Posterior vena cava (tissue), 2 donors: ENCODE results near the gene OR8B12. TPM values are rescaled to one million over a fixed set of nuclear protein-coding genes. Genes with fewer than 3 reads are reported as not detected.

Experiments
- DNase-seq: peaks from one replicate; pipeline ENCODE4 v3.0.0-alpha.2; 2020; ENCODE audit warnings: low spot score
- intact Hi-C, 2 donors: fragments of 100-400 bp; cut with DNase I; formaldehyde crosslinking; loops; one replicate each; pipeline versions ENCODE4 v1.14.1 to v1.14.2; 2022 to 2023
- long read RNA-seq, 2 donors: library from polyadenylated mRNA; unstranded; transcript quantifications; one replicate each; pipeline ENCODE4 v2.0.0, GENCODE V29; 2020 to 2021
- total RNA-seq, 2 donors: library from RNA; stranded (reverse); fragmentation: NEBNext Ultra II Directional; extraction: Animal tissue kit (Norgen Biotek cat#: 25700); gene quantifications; one replicate each; pipeline ENCODE4 v1.2.1, GENCODE V29; 2021
- donor health status: DM: yes; HTN: yes; CAD: no.
- donor health status: DM: yes; HTN: yes; CAD: no.

The OR8B12 gene, protein sequence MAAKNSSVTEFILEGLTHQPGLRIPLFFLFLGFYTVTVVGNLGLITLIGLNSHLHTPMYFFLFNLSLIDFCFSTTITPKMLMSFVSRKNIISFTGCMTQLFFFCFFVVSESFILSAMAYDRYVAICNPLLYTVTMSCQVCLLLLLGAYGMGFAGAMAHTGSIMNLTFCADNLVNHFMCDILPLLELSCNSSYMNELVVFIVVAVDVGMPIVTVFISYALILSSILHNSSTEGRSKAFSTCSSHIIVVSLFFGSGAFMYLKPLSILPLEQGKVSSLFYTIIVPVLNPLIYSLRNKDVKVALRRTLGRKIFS
- not detected for total RNA-seq
- long read RNA-seq, donor 1, result 0 reads
- long read RNA-seq, donor 2, result 0 reads

DNA sequence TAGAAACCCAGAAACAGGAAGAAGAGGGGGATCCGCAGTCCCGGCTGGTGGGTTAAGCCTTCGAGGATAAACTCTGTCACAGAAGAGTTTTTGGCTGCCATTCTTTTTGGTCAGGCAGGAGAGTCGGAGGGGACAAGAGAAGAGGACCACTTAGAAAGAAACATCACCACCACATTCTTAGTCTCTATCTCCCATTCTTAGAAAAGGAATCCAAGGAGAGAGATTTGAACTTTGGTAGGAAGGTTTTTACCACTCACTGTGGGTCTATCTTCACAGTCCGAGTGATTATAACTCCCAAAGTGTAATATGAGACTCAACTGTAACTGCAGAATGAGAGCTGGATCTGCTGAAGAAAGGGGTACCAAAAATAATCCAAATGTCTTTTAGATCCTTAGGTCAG lies at the start of gene OR8B12:
TSS of gene OR8B12 (minus strand) at position 101 of the 400 bp plus-strand sequence. CDS start at position 101, 0 bp downstream.
- no peak for DNase-seq
- intact Hi-C loops, result no loop called here

DNA sequence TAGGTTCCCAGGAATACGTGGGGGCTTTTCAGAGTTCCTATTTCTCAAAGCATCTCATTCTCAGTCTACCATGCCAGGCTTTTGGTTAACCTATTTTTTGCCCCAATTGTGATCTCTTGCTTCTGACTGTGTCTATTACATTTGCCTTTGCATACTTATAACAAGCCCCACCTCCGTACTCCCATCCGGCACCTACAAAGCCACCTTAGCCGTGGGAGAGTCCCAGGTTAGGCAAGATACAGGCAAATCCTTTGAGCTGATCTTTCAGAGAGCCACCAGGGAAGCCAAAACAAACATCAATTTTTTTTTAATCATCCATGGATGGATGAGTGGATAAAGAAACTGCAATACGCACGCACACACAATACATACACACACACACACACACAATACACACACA lies 49.2 kb upstream of the OR8B12 start:
- DNase-seq, result no peak
- intact Hi-C loops, result no loop called here

DNA sequence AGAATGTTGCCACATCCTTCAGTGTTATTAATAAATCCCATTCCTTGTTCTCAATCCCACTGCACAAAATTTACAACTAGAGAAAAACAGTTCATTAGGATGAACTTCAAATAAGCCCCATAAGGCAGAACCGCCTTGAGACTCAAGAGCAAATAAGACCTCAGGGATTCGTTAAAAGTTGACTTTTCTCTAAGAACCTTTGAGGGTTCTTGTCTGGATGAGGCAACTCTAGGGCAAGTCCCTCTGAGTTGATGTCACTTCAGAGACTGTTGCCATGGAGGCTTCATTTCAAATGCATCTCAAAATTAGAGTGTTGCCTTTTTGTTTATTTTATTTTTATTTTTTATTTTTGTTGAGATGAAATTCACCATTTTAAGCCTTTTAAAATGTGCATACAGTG lies 48.0 kb upstream of the OR8B12 start:
- intact Hi-C loops, result no loop called here
- no peak for DNase-seq

DNA sequence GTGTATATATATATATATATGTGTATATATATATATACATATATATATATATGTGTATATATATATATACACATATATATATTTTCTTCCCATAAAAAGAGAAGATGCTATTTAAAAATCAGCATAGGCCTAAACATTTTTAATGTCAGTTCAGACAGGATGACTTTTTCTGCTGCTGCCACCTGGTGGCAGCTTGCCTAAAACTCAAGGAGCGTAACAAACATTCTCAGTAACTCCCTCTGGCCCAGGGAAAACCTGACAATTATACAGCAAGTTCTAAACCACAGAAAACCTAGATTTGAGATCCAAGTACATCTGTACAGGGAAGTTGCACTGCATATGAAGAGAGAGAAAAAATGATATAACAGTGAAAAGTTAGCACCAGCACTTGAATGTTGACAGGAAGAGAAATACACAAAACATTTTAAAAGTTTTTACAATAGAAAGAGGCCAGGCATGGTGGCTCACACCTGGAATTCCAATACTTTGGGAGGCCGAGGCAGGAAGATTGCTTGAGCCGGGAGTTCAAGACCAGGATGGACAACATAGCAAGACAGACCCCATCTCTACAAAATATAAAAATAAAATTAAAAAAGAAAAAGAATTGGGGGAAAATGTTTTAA lies 42.9 kb upstream of the OR8B12 start:
- intact Hi-C loops, result loop anchor here (10.0 kb wide), 2 partner anchors 172 to 512 kb away; no protein-coding TSS in a partner anchor
- DNase-seq, result no peak

DNA sequence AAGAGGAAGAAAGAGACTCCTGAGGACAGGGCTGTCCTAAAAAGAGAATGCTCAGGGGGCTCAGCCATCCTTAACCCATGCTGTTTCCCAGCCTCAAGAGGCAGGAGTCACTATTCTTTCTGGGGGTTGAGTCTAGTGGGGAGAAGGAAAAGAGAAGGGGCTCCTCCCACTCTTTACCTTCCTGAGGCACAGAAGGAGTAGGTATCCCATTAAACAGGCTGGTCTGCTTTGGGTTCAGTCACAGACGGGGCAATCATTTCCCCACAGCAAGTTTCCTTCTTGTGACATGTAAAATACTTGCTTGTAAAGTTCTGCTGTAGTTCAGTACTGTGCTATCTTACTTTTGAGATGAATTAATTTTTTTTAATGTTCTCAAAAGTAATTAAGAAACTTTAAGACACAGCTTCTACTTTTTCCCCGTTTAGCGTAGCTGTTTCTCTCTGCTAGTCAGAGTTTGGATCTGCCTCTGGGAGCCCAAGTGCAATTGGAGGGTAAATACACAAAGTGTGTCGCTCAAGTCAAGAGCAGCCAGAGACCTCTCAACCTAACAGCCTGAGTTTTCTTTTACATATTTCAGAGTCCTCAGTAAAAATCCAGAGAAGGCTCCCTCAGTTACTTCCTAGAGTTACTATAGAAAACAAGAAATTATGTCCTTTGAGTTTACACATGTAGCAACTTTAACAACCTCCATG lies 41.4 kb upstream of the OR8B12 start:
- no peak for DNase-seq

DNA sequence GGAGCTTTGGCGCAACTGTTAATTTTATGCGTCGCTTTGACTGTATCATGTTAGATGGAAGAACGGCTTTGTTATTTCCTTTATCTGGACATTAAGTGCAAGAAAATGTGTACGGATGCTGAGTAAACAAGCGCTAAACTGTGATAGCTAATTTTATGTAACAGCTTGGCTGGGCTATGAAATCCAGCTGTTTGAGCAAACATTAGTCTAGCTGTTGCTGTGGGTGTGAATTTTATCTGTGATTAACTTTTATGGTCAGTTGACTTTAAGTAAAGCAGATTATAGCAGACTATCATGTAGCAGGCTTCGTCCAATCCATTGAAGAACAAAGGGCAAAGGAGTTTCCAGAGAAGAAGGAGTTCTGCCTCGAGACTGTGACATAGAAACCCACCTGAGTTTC lies 40.3 kb upstream of the OR8B12 start:
- DNase-seq, result no peak
- intact Hi-C loops, result loop anchor here (10.0 kb wide), 2 partner anchors 169 to 509 kb away; no protein-coding TSS in a partner anchor

More for the DNA sequence above, 41.4 kb upstream of the OR8B12 start:
- intact Hi-C loops, result loop anchor here (10.0 kb wide), 2 partner anchors 170 to 510 kb away; no protein-coding TSS in a partner anchor

DNA sequence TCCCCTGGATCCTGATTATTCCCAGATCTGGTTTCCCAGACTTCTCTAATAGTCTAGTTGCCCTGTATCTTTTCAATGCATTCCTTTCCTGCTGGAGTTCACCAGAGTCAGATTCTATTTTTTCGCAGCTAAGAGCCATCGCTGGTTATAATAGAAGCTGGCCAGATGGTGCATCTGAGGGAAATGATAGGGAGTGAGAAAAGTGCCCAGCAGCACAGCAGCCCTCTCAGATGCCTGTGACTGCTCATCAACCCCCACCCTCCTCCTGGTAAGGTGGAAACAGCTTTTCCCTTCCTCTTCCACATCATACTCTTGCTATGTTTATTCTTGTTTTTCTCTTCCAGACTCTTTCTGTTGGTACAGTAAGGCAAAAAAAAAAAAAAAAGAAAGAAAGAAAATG lies 39.1 kb upstream of the OR8B12 start:
- intact Hi-C loops, result loop anchor here (10.0 kb wide), 2 partner anchors 168 to 508 kb away; no protein-coding TSS in a partner anchor
- DNase-seq, result no peak

DNA sequence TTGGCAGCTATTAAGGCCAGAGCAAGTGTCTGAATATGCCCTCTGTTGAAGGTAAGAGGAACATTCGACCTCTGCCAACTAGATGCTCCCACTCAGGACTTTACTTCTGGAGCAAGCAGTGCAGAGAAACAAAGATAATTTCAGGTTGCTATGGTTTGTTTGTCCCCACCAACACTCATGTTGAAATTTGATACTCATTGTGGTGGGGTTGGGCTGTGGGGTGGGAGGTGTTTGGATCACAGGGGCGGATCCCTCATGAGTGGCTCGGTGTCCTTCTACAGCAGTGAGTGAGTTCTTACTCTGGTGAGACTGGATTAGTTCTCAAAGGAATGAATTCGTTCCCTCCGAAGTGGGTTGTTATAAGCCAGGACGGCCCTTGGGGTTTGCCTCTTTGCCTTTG lies 38.4 kb upstream of the OR8B12 start:
- no peak for DNase-seq
- intact Hi-C loops, result loop anchor here (10.0 kb wide), 2 partner anchors 167 to 507 kb away; no protein-coding TSS in a partner anchor

DNA sequence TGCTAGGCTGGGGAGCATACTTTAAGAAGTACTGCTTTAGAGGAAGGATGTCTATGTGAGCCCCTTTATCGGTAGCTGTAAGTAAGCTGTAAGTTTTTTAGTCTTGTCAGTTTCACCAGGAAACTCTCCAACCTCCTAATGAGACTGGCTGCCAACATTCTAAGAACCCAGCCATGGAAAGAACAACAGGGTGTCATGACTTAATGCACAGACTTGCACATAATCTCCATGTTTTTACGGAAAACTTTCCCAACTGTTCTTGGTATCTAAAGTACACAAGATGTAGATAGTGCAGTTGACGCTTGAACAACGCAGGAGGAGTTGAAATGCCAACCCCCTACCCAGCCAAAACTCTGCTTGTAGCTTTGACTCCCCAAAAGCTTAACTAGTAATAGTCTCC lies 35.3 kb upstream of the OR8B12 start:
- no peak for DNase-seq
- intact Hi-C loops, result no loop called here

DNA sequence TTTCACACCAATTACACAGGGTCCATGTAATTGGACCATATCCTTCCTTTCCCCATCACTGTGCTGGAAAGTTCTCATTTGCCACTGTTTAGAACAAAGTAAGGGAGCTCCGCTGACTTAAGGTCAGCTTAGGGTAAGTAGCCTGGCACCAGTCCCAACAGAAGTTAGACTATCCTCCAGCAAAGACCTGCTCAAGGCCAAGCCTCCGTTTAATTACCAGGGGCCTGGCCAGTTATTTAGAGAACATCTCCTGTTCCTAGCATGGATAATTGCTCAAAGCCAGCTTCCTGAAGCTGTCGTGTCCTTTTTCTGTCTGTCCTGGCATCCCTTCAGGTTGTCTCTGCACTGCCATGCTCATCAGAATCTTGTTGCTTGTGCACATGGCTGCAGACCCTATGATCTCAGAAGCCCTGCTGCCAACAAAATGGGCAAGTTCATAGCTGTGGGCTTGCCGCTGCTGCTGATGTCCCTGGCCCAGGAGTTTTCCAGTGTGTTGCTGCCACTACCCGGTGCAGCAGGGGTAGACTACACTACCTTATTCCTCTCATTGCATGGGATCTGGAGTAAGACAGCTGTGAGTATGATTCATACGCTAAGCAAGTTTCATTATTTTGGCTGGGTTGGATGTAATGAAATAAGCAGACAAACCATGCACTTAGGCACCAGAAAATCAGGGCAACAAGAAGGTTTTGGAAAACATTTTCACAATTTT lies 34.4 kb upstream of the OR8B12 start:
- intact Hi-C loops, result no loop called here
- no peak for DNase-seq

DNA sequence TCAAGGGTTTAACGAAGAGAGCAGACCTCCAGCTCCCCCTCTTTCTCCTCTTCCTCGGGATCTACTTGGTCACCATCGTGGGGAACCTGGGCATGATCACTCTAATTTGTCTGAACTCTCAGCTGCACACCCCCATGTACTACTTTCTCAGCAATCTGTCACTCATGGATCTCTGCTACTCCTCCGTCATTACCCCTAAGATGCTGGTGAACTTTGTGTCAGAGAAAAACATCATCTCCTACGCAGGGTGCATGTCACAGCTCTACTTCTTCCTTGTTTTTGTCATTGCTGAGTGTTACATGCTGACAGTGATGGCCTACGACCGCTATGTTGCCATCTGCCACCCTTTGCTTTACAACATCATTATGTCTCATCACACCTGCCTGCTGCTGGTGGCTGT lies 26.7 kb upstream of the OR8B12 start:
- no peak for DNase-seq
- intact Hi-C loops, result no loop called here

DNA sequence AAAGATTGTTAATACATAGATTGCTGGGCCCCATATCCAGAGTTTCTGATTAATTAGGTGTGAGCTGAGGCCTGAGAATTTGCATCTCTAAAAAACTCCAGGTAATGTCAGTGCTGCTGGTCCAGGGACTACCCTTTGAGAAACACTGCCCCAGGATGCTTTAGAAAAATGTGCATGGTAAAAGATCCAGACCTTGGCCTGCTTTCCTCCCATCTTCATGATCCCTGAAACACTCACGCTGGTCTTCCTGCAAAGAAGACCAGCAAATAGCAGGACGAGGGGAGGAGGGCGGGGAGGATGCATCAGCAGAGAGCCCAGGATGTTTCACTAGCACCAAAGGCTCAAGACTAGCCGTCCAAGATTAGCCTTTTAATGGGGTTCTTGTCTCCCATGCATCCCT lies 26.2 kb upstream of the OR8B12 start, which contains the start of gene OR8A1:
TSS of gene OR8A1 (plus strand) at position 301 of the 400 bp plus-strand sequence. CDS start 123 bp downstream, outside the sequence.
- DNase-seq, result no peak
- intact Hi-C loops, result no loop called here

DNA sequence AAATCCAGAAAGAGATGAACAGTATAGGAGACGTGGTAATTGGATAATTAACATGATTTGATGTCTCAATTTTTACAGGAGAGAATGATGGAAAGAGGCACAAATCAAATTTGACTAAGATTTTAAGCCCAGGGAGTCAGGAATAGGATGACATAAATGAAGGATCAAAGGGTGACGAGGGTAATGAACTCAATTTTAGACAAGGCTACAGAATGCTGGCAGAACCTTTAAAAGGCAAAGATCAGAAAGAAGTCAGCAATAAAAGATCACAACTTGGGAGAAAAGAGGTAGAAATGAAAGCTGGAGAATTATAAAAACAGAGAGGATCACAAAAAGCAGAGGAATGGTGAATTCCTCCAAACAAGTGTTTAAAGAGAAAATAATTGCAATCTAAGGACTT lies 13.4 kb upstream of the OR8B12 start:
- intact Hi-C loops, result no loop called here

DNA sequence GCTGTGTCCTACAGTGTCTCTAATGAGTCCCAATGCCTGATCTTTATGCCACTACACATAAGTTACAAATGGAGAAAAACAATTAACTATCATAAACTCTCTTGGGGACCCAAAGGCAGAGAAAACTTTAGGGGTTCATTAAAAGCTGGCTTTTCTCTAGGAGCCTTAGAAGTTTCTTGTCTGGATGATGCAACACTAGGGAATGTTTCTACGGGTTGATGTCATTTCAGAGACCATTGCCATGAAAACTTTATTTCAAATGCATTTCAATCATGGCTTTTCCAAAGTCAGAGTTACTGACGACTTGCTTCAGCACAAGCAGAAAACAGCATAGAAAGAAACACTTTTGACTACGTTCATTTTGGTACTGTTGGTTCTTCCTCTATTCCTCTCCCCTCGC lies 8.5 kb upstream of the OR8B12 start:
- intact Hi-C loops, result no loop called here
- no peak for DNase-seq

More for the DNA sequence above, 13.4 kb upstream of the OR8B12 start:
- DNase-seq, result no peak

DNA sequence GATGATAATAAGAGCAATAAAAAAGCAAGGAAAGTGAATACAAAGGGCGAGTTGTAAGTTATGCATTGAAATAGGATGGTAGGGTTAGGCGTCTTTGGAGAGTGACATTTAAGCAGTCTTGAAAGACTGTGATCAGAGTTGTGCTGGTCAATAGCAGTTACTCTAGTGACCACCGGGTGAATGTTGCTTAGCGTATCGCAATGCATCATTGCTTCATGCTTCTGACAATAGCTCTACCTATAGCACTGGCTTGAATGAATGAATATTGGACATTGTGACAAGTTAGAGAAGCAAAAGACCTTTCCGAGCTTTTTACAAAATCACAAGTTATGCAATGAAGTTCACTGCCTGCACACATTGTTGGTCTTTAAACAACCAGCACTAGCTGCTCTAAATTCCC lies 7.7 kb upstream of the OR8B12 start:
- intact Hi-C loops, result no loop called here

DNA sequence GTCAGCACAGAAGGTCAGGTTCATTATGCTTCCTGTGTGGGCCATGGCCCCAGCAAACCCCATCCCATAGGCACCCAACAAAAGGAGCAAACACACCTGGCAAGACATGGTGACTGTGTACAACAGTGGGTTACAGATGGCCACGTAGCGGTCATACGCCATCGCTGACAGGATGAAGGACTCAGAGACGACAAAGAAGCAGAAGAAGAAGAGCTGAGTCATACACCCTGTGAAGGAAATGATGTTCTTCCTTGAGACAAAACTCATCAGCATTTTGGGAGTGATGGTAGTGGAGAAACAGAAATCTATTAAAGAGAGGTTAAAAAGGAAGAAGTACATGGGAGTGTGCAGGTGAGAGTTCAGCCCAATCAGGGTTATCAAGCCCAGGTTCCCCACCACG lies 309 bp downstream of the OR8B12 start:
- no peak for DNase-seq
- intact Hi-C loops, result no loop called here

More for the DNA sequence above, 7.7 kb upstream of the OR8B12 start:
- no peak for DNase-seq

DNA sequence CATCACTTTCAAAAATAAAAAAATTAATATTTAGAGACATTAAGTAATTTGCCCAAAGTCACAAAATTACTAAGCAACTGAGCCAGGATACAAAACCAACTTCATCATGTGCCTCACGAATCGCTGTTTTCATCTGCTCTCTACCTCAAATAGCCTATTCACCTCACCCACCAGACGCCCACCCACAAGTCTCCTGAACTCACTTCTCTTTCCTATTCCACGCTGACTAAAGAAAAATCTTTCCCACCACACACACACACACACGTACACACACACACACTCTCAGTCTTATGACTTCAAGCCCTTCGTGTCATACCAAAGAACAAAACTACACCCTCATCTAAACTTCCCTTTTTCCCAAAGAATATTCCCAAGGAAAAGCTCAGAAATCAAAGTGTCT lies 2.2 kb downstream of the OR8B12 start:
- no peak for DNase-seq
- intact Hi-C loops, result no loop called here

DNA sequence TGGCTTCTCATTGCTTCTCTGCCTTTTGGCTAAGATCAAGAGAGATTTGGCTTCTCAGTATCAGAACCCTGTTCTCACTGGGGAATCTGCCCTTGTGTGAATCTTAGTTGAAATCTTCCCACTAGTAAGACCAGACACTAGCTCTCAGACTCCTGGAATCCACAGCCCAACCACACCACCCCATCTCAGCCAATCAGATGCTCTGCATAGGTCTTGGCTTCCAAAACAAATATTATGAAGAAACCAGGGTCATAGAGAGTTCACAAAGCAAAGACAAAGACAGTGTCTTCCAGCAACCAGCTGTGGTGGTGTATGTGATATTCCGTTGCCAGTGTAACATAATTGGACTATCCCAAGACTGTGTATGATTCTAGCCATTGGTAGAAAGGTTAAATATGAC lies 5.4 kb downstream of the OR8B12 start:
- DNase-seq, result no peak
- intact Hi-C loops, result no loop called here

DNA sequence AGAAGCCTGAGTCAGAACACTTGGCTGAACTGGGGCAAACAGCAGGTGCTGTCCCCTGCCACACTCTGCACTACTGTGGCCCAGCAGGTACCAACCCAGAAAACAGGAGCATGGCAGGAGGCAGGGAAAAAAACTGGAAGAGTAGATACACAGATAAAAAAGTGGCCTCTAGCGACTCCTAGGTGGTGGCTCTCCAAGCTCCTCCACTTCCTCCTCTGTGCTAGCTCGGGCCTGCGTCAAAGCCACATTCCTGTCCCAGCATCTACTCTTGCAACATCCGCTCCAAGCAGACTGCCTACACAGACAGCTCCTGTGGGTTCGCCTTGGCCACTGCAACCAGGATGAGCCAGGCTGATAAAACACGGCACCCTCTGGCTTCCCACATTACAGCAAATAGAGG lies 6.9 kb downstream of the OR8B12 start:
- peak; percentile 89 for DNase-seq

More for the DNA sequence above, 6.9 kb downstream of the OR8B12 start:
- intact Hi-C loops, result no loop called here
